ENCODE data around the gene SFXN5.
"Not testable (repeated sequence)": the region's sequence is repeated elsewhere in the genome, so short reads cannot be mapped to it uniquely, and the experiment has no call there.

The SFXN5 gene

DNA sequence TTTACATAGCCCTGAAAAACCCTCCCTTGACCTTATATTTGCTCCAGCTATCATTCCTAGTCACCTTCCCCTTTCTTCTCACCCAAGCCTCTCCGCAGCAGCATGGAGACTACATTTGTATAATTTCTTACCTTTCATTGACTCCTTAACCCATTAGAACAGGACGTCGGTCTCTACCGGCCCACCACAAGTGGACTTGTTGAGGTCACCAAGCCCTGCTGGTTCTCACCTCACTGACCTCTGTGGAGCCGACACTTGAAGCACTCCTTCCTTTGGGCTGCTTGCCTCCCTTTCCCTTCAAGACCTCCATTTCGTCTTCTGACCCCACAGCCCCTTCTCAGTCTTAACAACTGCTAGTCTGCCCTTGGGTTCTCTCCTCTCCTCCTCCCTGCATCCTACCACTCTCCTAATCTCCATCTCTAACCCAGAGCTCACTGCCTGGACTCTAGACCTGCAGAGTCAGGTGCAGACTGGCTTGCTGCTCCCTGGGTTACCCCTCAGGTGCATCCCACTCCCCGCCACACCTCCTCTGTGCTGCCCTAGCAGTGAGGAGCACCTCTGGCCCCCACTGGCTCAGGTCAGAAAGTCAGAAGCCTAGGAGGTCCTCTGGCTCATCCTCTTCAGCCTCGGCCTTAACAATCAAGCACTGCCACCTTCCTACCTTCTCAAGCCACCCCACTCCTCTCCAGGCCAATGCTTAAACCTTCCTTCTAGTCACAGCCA, 5.3 kb upstream of the SFXN5 start:
- DNase-seq = no peak

GRCh38 chr2:73075477-73076373, 4.2 kb upstream of the SFXN5 start:
- DNase-seq = no peak

DNA sequence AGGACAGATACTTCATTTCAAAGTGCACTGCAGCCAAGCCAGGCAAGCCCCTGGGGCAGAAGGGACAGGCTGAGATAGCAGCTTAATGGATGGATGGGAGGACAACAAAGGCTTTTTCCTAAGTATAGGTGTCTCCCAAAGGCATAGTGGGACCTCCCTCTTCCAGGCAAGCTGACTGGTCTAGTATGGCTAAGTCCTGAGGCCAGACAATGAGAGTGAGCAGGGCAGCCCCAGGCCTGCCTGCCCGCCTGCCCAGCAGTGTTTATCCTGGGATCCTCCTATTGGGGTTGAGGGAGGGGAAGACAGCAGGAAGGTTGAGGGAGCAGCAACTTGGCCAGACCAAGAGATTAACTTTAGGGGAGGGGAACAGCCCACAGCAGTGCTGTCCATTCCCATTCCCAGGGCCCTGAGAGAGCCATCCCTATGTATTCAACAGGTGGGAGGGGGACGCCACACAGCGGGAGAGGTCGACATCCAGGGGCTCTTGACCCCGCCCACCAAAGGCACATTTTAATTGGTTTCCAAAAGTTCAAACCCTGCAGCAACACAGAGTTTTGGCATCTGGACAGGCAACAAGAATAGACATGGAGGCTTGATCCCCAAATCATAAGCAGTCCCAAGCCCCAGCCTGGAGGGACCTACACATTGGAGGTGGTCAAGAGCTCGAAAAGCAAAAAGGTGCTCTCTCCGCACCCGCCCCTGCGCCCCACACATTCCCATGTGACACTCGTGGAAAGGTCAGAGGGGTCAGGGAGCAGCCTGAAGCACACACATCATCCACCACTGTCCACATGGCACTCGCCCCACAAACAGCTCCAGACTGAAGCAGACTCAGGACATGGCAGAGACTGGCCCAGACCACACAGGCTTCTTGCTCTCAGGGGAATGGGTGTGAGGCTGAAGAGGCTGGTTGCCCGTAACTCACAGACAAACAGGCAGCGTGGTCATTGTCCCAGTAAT, 2.9 kb upstream of the SFXN5 start:
- DNase-seq = no peak

DNA sequence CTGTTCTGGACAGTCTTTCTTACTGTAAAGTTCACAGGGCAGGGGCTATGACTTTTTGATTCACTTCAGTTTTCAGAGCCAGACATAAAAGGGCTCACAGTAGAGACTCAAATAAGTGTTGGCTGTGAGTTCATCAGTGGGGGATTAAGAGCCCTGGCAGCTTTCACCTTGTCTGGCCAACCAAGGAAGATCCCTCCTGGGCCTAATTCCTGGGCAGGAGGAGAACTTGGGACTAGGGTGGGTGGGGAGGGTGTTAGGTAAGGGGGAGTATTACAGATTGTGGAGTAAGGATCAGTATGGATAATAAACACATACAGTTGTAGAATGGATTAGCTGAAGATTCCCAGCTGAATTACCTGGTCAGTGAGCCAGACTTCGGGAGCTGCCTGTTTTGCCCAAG, 904 bp upstream of the SFXN5 start:
- DNase-seq = peak; percentile 44

DNA sequence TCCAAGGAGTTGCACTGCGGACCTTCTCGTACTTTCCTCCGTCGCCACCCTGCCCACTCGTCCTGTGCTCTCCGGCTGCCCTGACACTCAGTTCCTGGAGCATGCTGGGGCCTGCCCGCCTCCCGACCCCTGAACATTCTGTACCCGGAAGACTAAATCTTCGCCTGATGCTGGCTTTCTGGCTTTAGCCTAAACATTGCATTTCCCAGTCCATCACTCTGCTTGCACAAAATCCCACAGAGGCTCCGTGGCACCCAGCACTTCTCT, 550 bp upstream of the SFXN5 start:
- DNase-seq = no peak

GRCh38 chr2:73070643-73071359, 711 bp downstream of the SFXN5 start:
- DNase-seq = peak; percentile 70

GRCh38 chr2:73069855-73070642, 1.5 kb downstream of the SFXN5 start:
- DNase-seq = no peak

DNA sequence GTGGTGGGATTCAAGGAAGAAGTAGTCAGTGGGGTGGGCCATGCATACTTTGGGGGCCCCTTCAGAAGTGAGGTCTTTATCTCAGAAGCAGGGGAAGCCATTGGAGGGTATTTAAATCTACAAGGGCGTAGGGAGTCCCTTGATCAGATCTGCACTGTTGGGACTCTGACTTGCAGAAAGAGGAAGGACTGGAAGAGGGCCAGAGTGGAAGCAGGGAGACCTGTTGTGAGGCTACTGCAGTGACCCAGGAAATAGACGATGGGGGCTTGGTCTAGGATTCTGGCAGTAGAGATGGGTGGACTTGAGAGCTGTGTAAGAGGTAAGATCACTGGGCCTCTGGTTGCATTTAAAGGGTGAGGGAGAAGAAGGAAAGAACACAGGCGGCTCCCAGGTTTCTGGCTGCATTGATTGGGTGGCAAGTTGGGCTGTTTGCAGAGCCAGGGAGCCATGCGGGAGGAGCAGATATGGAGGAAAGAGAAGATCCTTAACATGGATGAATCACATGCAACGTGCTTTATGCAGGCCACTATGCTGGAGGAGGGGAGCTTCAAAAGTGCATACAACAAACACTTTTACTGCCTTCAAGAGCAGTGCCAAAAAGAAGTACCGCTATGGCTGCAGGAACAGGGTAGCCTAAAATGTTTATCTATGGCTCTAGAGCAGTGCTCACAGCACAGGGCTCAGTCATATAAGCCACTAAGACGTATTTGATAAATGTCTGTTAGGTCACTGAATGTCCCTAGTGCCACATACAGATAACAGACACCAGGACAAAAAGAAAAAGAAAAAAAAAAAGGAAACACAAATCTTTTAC, 2.3 kb downstream of the SFXN5 start:
- no peak for DNase-seq

DNA sequence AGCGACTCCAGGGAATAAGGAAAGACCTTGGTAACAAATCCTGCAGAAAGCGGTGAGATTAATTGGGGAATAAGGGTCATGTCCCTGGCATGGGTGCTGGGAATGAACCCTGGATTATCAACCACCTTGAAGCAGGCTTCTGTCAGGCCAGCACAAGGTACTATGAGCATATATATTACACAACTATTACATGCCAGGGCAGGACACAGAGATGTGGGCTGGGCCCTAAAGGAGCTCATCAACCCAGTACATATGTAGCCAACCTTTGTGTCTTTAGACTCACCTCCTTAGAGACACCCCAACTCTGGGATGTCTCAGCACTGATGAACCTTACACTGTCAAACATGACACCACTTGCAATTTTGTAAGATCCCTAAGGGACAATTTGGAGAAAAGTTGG, 3.4 kb downstream of the SFXN5 start:
- DNase-seq = no peak

GRCh38 chr2:73067043-73067442, 4.5 kb downstream of the SFXN5 start:
- DNase-seq = no peak

DNA sequence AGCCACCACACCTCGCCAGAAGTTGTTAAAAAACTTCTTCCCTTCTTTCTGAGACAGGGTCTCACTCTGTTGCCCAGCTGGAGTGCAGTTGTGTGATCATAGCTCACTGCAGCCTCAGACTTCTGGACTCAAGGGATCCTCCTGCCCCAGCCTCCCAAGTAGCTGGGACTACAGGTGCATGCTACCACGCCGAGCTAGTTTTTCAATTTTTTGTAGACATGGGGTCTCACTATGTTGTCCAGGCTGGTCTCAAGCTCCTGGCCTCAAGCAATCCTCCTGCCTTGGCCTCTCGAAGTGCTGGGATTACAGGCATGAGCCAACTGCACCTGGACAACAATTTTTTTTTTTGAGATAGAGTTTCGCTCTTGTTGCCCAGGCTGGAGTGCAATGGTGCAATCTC, 6.4 kb downstream of the SFXN5 start:
- DNase-seq = not testable (repeated sequence)

GRCh38 chr2:73063909-73064875, 7.3 kb downstream of the SFXN5 start:
- DNase-seq = no peak

GRCh38 chr2:73063472-73063871, 8.0 kb downstream of the SFXN5 start:
- no peak for DNase-seq

DNA sequence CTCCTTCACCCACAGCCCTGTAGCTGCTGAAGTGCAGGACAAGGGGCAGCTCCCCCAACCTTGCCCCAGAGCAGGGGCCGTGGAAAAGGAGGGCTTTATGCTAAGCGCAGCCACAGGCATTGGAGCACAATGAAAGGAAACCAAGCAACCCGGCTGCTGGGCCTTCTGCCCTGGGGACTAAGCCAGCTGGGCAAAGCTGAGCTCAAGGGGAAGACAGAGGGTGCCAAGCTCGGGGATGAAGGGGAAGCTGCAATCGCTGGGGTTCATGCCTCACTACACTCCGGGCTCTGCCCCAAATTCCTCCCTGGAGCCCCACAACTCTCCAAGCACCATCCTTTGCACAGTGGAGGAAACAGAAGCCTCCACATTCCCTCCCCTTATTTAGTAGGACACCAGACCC, 12.4 kb downstream of the SFXN5 start:
- DNase-seq = no peak

- no peak for DNase-seq
These were observed 16.5 kb downstream of the SFXN5 start for GRCh38 chr2:73054980-73055379.

DNA sequence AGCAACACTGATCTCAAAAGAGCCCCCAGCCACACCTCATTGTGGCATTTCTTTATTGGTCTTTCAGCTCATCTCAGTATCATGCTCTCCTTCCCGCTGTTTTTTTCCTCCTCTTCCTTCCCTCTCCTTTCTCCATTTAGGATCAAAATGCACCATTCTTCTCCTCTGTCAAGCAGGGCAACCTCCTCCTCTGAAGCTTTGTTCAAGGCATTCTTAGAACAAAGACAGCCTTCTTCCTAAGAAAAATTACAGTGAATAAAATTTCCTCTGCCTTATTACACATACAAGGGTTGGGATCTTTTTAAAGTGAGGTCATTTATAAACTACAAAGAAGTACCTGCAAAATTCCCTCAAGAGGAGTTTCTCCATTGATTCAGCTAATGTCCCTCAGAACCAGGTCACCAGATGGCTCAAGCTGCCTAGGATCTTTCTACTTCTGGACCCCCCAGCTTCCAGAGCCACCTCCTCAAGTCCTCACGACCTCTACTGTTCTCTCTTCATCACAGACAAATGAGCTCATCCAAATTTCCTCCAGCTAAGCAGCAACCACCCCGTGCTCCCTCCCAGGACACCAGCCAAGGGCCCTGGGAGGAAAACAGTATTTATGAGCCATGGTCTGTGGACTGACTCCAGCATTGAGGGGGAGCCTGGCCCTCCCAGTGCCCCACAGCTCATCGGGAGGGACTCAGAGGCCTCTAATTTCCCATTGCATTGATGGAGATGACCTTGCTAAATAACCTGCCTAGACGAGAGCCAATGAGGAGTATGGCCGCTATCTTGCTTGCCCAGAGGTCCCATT, 18.0 kb downstream of the SFXN5 start:
- no peak for DNase-seq

- no peak for DNase-seq
These were observed 21.4 kb downstream of the SFXN5 start for GRCh38 chr2:73050121-73050545.

- DNase-seq = no peak
These were observed 27.3 kb downstream of the SFXN5 start for GRCh38 chr2:73043929-73044832.
